NCI-H2029 treated with DMSO at 0.1 percent for 48 hours (cell line): ENCODE data around the gene LYPD6B.
A peak's percentile ranks its signal among the peaks of the same experiment; 100 is the strongest.
"Not testable (repeated sequence)": the region's sequence is repeated elsewhere in the genome, so short reads cannot be mapped to it uniquely, and the experiment has no call there.

Experiments used
- DNase-seq: peaks from one replicate; lab custom pipeline; 2025; lab: John Stamatoyannopoulos, UW

Gene LYPD6B

GRCh38 chr2:149213764-149214493 is 175.4 kb downstream of the LYPD6B start:
- DNase-seq, result no peak

GRCh38 chr2:149218497-149218896 is 180.0 kb downstream of the LYPD6B start:
- DNase-seq, result no peak

- DNase-seq, result no peak
These were observed 181.4 kb downstream of the LYPD6B start for GRCh38 chr2:149219856-149220255.

GRCh38 chr2:149221002-149221401 is 182.5 kb downstream of the LYPD6B start:
- DNase-seq, result no peak

- no peak for DNase-seq
These were observed 183.4 kb downstream of the LYPD6B start for GRCh38 chr2:149221898-149222297.

- DNase-seq, result no peak
These were observed 185.1 kb downstream of the LYPD6B start for GRCh38 chr2:149223472-149224095.

GRCh38 chr2:149224543-149224942 is 186.0 kb downstream of the LYPD6B start:
- DNase-seq, result no peak

GRCh38 chr2:149225446-149225845 is 186.9 kb downstream of the LYPD6B start:
- peak; percentile 75 for DNase-seq

- DNase-seq, result no peak
These were observed 188.3 kb downstream of the LYPD6B start for GRCh38 chr2:149226790-149227189.

- DNase-seq, result no peak
These were observed 197.4 kb downstream of the LYPD6B start for GRCh38 chr2:149235816-149236375.

- no peak for DNase-seq
These were observed 197.9 kb downstream of the LYPD6B start for GRCh38 chr2:149236410-149236809.

GRCh38 chr2:149246186-149246585 is 207.7 kb downstream of the LYPD6B start:
- no peak for DNase-seq

- DNase-seq, result not testable (repeated sequence)
These were observed 212.9 kb downstream of the LYPD6B start for GRCh38 chr2:149251436-149251835.

- DNase-seq, result not testable (repeated sequence)
These were observed 218.4 kb downstream of the LYPD6B start for GRCh38 chr2:149256877-149257276.

GRCh38 chr2:149258531-149258930 is 220.0 kb downstream of the LYPD6B start:
- no peak for DNase-seq

- no peak for DNase-seq
These were observed 220.6 kb downstream of the LYPD6B start for GRCh38 chr2:149259136-149259535.

GRCh38 chr2:149261692-149262091 is 223.2 kb downstream of the LYPD6B start:
- no peak for DNase-seq
